ENCODE measurements around the gene KRT14.
"Not testable (repeated sequence)": the region's sequence is repeated elsewhere in the genome, so short reads cannot be mapped to it uniquely, and the experiment has no call there.

Gene KRT14

GRCh38 chr17:41600318-41600717, 13.6 kb upstream of the KRT14 start:
- no peak for DNase-seq

GRCh38 chr17:41599680-41600079, 13.0 kb upstream of the KRT14 start:
- DNase-seq, result no peak

- no peak for DNase-seq
Observed at GRCh38 chr17:41595585-41595984, 8.9 kb upstream of the KRT14 start.

DNA sequence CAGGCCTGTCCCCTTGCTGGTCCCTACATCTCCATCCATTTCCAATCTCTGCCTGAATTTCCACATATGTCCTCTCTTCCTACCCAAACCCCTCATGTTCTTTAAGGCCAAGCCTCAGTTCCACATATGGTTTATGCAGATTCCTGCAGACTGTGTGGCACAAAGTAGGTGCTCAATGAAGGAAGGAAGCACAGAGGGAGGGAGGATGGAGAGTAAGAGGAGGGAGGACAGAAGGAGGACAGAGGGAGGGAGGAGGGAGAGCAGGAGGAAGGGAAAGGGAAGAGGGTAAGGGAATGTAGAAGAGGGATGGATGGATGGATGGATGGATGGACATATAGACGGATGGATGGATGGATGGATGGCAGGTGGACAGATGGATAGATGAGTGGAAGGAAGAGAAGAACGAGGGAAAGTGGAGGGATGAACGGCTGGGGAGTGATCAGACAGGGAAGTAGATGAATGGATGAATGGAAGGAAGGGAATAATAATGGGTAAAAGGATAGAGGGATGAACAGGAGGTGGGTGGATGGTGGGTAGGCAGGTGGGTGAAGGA, 7.7 kb upstream of the KRT14 start:
- no peak for DNase-seq

- no peak for DNase-seq
Observed at GRCh38 chr17:41593306-41593981, 6.7 kb upstream of the KRT14 start.

DNA sequence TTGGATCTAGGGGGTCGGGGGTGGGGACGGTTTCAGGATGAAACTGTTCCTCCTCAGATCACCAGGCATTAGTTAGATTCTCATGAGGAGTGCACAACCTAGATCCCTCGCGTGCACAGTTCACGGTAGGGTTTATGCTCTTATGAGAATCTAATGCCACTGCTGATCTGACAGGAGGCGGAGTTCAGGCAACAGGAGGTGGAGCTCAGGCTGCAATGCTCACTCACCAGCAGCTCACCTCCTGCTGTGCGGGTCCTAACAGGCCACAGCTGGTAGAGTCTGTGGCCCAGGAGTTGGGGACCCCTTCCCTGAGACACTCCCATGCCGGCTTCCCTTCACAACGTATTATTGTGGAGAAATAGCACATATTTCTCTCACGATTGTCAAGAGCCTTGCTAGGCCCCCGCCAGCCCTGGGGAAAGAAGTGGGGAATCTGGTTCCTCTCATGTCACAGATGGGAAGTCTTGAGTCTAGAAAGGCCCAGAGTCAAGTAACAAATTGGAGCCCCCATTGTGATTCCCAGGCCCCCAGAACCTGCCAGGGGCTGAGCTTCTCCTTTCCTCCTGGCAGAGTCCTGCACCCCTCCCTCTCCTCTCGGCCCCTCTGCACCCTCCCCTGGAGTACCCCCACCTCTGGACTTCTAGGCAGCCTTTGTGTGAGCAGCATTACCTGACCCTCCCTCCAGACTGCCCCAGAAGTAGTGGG, 6.1 kb upstream of the KRT14 start:
- DNase-seq, result no peak

- DNase-seq, result no peak
Observed at GRCh38 chr17:41589301-41589700, 2.6 kb upstream of the KRT14 start.

- DNase-seq, result no peak
Observed at GRCh38 chr17:41588126-41588810, 1.6 kb upstream of the KRT14 start.

DNA sequence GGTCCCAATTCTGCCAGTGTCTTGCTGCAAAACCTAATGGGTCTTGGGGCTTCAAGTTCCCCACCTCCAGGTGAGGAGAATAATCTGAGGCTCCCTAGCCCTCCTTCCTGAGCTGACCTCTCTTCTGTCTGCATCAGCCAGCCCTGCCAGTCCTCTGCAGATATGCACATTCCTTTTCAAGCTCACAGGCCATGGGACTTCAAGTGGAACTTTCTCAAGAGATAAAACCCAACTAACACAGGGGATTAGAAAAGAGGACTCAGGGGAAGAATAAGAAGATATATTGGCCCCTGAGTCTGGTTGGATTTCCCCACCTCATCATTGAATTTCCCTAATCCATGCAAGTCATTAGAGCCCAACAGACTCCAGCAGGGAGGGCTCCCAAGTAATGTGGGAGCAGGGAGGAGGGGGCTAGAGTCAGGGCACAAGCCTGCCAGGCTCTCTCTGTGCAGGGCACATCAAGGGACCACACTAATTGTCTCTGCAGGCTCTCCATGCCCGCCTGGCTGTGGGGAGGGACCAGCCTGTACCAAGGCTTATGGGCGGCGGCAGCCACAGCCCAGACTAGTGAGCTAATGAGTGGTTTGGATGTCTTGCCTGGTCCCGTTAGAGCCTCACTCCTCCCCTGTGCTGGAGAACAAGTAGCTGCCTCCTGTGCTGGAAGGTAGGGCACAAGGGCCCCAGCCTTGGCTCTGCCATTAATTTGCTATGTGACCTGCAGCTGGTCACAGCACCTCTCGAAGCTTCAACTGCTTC, 1.2 kb downstream of the KRT14 start:
- no peak for DNase-seq

DNA sequence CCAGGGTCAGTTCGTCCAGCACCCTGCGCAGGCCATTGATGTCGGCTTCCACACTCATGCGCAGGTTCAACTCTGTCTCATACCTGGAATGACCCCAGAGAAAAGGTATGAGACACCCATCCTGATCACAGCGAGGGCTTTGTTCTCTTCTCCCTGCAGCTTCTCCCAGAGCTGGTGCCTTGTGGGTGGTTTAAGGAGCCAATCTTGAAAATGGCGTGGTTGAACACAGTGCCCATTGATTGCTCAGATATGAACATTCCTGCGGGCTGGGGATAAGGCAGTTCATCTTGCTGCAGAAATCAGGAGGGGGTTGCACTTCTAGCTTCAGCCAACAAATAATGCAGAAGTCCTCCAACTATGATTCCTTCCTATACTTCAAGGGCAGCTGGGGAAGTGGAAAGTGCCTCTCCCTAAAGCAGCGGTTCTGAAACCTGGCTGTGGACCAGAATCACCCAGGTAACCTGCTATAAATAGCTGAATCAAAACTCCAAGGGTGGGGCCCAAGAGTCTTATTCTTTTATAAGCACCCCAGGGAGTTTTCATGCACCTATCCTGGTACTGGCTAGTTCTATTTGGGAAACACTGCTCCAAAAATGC, 2.3 kb downstream of the KRT14 start:
- not testable (repeated sequence) for DNase-seq

GRCh38 chr17:41583137-41584127, 3.3 kb downstream of the KRT14 start:
- no peak for DNase-seq

DNA sequence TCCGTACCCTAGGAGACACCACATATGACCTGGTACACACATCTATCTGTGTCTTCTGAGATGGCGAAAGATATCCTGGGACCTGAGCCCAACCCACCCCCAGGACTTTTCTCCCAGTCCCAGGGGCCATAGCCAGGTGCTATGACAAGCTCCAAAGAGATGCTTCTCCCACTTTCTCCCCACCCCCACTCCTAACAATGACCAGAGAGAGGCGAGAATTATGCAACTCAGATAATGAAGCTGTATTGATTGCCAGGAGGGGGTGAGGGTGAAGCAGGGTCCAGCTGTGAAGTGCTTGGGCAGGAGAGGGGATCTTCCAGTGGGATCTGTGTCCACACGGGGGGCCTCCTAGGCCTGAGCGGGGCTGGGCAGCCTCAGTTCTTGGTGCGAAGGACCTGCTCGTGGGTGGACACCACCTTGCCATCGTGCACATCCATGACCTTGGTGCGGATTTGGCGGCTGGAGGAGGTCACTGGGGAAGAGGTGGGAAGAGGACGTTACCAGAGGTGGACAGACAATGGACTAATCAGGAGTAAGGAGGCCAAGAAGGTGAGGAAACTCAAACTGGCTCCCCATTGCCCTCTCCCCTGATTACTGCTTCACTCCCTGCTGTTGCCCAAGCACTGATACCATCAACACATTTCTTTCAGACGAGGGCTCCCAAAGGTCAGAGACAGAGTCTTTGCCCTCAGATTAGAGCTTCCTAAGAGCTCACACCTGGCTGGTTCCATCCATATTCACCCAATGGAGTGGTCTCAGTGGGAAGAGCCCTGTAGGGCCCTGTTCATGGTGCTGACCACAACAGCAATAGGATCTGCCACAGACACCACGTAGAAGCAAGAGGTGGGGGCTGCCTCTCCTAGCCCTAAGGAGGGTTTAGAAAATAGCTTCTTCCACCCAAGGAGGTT, 4.4 kb downstream of the KRT14 start:
- DNase-seq, result not testable (repeated sequence)

DNA sequence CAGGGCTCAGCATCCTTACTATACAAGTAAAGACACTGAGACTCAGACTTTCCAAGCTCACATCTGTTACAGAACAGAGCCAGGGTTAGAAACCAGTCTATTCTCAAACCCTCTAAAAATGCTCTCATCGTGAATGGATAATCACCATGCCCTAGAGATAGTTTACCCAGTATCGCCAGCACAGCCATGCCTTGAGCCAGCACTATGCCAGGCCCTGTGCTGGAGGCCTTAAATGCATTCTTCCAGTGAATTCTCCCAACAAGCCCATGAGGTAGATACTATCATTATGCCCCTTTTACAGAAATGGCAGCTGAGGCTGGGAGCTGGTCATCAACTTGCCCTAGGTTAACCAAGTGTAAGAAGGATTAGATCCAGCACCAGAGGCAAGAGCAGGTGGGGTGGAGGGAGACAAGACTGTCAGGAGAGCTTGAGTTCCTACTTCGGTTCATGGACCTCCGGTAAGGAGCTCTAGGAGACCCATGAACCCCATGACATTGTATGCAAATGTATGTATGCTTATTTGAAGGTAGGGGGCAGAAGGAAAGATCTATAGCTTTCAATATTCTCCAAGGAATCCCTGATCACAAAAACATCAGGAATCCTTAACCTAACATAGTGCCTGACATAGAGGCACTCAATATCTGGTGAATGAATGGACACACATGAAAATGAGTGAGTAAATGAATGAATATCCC, 5.2 kb downstream of the KRT14 start:
- no peak for DNase-seq

DNA sequence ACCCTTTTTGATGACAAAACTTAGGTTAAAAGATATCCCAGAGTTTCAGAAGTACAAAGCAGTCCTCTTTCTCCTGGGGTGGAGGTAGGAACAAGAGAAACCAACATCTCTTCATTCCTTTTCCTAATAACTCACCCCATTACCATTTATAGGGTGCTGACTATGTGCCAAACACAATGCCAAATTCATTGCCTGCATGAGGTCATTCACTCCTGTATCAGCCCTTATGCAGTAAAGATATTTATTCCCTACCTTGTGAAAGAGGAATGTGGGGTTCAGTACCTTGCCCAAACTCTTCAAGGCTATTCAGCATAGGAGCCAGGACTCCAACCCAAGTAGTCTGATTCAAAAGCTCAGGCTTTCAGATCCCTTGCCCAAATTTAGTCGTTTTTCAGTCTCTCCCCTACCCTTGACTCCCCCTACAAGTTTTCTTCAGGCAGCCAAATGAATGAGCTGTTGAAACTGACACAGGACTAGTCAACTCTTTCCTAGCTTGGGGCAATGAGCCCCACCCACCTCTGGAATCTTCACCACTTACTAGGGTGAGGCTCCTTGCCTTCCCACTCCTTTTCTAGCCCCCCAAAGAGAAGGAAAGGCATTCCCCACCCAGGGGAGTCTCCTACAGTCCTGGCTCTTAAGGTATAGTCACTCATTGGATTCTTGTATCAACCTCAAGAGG, 5.9 kb downstream of the KRT14 start:
- DNase-seq, result no peak

- no peak for DNase-seq
Observed at GRCh38 chr17:41580244-41580575, 6.5 kb downstream of the KRT14 start.

- DNase-seq, result peak; percentile 81
Observed at GRCh38 chr17:41579484-41580243, 7.0 kb downstream of the KRT14 start.

DNA sequence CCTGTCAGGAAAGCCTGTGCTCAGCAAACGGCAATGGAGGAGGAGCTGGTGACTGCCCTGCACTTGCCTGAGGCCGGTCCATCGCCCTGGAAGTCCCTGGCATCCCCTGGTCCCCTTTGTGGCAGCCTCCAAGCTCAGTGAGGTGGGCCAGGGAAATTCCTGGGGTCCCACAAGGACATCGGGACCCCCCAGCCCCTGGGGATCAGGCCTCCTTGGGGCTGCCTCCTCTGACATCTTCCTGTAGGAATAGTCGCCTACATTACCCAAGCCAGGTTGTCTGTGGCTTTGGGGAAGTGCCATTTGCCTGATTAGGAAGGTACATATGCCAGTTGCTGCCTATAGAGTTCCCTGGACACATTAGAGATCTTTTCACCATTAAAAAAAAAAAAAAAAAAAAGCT, 7.7 kb downstream of the KRT14 start:
- no peak for DNase-seq

DNA sequence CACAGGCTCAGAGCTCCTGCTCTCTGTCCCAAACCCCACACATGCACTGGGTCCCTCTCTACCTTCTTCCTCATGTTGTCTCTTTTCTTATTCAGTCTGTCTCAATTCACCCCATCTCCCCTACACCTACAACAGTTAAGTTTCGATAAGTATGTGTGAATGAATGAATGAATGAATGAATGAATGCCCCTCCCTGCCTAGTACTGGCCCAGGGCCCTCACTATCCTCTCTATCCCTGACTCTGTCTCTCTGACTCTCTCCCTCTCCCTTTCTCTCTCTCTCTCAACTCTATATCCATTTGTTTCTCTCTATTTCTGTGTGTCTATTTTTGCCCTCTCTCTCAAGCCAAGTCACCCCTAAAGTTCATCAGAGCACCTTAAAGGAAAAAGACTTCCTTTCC, 8.2 kb downstream of the KRT14 start:
- no peak for DNase-seq
